HG03066 (cell line): ENCODE measurements around the gene UQCR11.

Experiments used
- ATAC-seq: cut with Tn5 transposase; IDR thresholded peaks from one replicate; pipeline ENCODE4 v1.9.1; 2021; ENCODE audit warnings: low read depth; ENCODE audit not compliant: unreplicated experiment

The UQCR11 gene

GRCh38 chr19:1618157-1619093 is 13.2 kb upstream of the UQCR11 start:
- ATAC-seq: no peak

DNA sequence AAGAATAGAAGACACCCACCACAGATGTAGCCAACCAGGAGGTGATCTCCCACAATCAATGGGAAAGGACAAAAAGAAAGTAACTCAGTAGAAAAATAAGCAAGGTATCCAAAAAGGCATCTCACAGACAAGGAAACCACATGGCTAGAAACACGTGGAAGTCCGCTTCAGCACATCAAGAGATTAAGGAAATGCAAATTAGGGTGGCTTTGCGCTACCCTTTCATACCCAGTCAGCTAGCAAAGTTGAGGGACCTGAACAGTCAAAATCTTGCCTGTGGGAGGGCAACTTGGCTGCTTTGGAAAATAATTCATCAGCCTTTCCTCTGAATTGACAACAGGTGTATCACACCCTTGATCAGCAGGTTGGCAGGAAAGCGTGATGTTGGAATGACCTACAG is 11.6 kb upstream of the UQCR11 start:
- no peak for ATAC-seq

DNA sequence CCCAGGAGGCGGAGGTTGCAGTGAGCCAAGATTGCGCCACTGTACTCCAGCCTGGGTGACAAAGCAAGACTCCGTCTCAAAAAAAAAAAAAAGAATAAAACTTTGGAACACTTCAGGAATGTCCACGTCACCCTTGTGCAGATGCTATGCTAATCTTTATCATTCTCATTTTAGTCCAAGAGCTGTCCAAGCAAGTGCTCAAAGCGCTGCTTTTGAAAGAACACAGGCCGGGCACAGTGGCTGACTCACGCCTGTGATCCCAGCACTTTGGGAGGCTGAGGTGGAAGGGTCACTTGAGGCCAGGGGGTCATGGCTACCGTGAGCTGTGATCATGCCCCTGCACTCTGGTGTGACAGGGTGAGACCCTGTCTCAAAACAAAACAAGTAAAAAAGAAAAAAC is 11.1 kb upstream of the UQCR11 start:
- no peak for ATAC-seq

DNA sequence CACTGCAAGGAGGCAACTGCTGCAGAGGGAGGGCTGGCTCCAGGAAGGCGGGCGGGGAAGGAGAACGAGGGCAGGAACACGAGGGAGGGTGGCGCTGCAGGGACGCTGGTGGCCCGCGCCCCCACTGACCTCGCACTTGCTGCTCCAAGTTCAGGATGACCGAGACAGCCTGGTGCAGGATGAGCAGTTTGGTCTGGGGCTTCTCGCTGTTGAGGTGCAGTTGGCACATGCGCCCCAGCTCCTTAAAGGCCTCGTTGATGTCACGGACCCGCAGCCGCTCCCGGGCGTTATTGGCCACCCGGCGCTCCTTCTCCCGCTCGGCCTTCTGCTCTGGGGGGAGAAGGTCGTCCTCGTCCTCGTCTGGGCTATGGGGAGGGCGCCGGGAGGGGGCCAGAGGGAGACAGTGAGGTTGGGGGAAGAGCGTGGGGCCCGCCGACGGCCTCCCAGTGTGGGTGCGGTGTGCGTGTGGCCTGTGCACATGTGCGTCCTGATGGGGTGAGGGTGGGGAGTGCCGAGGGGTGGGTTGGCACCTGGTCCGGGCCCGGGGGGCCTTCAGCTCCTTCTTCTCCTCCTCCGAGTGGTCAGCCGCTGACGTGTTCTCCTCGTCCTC is 10.0 kb upstream of the UQCR11 start:
- ATAC-seq: no peak

GRCh38 chr19:1613808-1614570 is 8.7 kb upstream of the UQCR11 start:
- no peak for ATAC-seq

- ATAC-seq: no peak
Observed at GRCh38 chr19:1613146-1613545, 7.9 kb upstream of the UQCR11 start.

DNA sequence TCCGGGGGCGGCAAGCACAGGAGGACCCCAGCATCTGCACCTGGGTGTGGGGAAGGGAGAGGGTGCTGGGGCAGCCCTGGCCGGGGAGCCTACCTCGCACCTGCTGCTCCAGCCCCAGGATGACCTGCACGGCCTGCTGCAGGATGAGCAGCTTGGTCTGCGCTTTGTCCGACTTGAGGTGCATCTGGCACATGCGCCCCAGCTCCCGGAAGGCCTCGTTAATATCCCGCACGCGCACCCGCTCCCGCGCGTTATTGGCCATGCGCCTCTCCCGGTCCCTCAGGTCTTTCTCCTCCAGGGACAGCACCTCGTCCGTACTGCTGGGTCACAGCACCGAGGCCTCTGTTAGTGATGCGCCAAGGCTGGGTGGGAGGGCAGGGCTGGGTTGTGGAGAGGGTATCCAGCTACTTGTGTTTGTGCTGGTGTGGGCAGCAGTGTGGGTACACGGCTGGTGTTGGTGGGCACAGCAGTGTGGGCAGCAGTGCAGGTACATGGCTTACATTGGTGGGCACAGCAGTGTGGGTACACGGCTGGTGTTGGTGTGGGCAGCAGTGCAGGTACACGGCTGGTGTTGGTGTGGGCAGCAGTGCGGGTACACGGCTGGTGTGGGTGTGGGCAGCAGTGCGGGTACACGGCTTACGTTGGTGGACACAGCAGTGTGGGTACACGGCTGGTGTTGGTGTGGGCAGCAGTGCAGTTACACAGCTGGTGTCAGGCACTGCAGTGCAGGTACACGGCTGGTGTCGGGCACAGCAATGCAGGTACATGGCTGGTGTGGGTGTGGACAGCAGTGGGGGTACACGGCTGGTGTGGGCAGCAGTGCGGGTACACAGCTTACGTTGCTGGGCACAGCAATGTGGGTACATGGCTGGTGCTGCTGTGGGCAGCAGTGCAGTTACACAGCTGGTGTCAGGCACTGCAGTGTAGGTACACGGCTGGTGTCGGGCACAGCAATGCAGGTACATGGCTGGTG is 7.1 kb upstream of the UQCR11 start:
- ATAC-seq: no peak

- ATAC-seq: no peak
Observed at GRCh38 chr19:1611353-1611752, 6.1 kb upstream of the UQCR11 start.

DNA sequence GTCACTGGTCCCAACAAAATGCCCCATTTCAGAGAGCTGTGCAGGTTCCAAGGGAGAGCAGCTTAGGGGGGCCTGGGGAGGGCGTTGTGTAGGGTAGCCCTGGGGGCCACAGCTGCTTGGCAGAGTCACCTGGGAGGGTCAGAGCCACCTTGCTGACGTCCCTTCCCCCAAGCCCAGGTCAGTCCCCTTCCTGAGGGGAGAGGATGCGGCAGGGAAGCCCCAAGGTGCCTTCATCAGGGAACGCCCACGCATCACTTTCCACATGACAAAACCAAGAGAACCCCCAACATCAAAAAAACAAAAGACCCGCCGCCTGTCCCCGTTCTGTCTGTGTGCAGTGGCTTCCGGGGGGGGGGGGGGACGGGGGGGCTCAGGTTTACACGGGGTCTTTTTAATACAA is 5.3 kb upstream of the UQCR11 start:
- ATAC-seq: no peak

DNA sequence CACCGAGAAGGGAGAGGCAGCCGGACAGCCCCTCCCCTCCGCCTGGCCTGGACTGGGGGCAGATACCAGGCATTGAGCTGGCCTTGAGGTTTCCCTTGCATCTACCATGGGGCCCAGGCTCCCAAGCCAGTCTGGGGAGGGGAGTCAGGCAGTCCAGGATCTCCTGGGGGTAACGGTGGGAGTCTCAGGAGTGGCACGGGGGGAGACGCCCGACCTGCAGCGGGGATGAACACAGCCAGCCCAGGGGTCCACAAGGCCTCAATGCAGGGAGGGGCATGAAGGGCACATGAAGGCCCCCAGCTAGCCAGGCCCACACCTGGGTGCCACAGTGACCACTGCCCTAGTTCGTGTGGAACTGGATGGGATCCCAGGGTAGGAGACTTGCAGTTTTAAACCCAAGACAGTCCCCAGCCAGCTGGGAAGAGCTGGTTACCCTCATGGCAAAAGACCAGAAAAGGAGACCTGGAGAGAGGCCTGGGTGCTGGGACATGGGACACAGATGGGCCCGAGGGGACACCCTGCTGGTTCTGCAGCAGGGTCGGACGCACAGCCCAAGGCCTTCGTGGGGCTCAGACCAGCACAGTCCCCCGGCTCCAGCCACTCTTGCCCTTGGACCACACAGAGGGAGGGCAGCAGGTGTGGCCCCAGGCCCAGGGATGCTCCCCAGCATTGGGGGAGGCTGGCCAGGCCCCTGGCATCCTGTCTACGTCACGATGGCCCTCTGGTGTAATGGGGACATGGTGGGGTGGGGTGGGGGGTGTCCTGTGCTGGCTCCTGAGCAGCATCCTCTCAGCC is 4.6 kb upstream of the UQCR11 start:
- ATAC-seq: no peak

DNA sequence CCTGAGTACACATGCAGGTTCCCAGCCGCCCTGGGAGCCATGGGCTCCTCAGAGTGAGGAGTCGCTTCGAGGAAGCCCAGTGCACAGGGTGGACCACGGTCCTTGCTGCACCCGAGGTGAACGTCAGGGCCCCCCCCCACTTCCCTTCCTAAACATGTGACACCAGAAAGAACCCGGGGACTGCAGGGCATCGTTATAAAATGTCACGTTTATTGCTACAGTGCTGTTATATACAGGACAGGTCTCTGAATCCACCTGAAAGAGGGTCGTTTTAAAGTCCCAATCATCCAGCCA is 3.8 kb upstream of the UQCR11 start:
- ATAC-seq: no peak

GRCh38 chr19:1608359-1609102 is 3.3 kb upstream of the UQCR11 start:
- ATAC-seq: no peak

DNA sequence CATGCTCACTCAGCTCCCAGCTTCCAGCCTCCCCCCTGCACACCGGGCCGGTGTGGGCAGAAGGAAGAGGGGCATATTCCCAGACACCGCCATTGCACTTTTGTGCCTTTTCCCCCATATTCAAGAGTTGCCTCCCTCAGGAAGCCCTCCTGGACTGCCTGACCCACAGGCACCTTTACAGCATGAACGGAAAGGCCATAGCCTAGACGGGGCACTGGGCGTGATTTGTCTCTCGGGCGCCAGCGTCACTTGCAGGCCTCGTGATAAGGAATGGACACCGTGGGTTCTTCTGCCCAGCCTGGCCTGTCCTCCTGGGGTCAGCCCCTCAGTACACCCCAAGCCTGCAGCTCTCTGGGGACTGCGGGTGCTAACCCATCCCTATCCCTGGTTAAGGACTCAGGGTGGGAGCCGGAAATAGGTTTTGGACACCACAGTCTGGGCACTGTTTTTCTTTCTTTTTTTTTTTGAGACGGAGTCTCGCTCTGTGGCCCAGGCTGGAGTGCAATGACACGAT is 933 bp upstream of the UQCR11 start:
- no peak for ATAC-seq

DNA sequence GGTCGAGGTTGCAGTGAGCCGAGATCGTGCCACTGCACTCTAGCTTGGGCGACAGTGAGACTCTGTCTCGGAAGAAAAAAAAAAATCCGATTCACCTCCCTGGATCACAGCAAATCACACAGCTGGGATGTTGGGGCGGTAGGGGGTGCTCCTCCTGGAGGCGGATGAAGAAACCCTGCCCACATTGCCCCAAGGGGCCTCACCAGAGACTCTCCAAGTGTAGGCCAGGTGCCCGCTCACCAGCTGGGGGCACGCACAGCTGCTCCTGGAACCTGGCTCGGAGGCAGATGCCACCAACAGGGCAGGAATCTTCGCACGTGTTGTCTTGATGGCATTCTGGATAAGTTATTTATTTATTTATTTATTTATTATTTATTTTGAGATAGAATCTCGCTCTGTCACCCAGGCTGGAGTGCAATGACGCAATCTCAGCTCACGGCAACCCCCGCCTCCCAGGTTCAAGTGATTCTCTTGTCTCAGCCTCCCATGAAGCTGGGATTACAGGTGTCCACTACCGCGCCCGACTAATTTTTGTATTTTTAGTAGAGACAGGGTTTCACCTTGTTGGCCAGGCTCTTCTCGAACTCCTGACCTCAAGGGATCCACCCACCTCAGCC is 3.1 kb downstream of the UQCR11 start:
- no peak for ATAC-seq

DNA sequence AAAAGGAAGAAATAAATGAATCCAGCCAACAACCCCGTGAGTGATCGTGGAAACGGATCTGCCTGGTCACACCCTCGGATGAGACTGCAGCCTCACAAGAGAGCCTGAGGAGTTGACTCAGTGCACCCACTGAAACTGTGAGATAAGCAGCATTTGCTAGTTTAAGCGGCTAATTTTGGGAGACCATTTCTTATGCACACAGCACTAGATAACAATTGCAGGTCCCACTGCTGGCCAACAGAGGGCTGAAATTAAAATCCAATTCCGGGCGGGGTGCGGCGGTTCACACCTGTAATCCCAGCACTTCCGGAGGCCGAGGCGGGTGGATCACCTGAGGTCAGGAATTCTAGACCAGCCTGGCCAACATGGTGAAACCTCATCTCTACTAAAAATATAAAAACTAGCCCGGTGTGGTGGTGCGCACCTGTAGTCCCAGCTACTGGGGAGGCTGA is 3.6 kb downstream of the UQCR11 start:
- no peak for ATAC-seq

DNA sequence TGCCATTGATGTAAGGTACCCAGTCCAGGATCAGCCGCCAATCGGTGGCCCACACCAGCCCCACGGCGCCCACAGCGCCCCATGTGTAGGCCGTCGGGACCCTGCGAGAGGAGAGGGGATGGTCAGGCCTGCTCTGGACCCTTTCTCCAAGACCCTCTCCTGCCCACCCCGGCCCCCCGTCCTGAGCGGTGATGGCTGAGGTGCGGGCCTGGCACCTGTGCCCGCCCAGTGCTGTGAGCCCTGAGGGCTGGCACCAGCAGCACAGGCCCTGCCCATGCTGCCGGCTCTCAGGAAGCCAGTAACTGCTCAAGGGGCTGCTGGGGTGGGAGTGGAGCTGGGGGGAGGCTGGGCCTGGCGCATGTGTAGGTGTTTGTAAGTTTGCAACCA is 5.8 kb downstream of the UQCR11 start:
- ATAC-seq: no peak

- no peak for ATAC-seq
Observed at GRCh38 chr19:1598777-1599459, 6.3 kb downstream of the UQCR11 start.

DNA sequence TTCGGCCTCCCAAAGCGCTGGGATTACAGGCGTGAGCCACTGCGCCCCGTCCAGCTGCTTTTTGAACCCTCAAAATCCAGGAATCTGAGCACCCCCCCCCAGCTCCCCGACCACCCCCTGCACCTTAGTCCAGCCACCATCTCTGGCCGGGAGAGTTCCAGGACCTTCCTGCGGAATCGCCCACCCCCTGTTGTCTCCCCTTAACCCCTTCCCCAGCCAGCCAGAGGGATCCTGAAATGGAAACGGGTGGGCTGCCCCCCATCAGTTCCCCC is 11.8 kb downstream of the UQCR11 start:
- ATAC-seq: no peak
